ACHN (cell line): Measurements from ENCODE around the gene RBM19.

Experiments
- DNase-seq: peaks from one replicate; pipeline ENCODE4 v3.0.0-alpha.2; 2015
- in situ Hi-C: cut with HindIII; loops from 2 replicates; pipeline ENCODE4 v1.10.0; 2017; ENCODE audit warnings: low sequenced_read_pairs, low pct_ligation_motif_present, low pct_unique_long_range_greater_than_20kb

The RBM19 gene

GRCh38 chr12:113875691-113876090 lies 90.4 kb downstream of the RBM19 start:
- DNase-seq, result no peak
- in situ Hi-C loops, result no loop called here

GRCh38 chr12:113874999-113875561 lies 91.0 kb downstream of the RBM19 start:
- DNase-seq, result no peak

GRCh38 chr12:113874326-113874725 lies 91.8 kb downstream of the RBM19 start:
- in situ Hi-C loops, result no loop called here
- no peak for DNase-seq

More at GRCh38 chr12:113874999-113875561, 91.0 kb downstream of the RBM19 start:
- in situ Hi-C loops, result no loop called here

GRCh38 chr12:113873740-113874139 lies 92.4 kb downstream of the RBM19 start:
- no peak for DNase-seq
- in situ Hi-C loops, result no loop called here

GRCh38 chr12:113870890-113871289 lies 95.2 kb downstream of the RBM19 start:
- no peak for DNase-seq
- in situ Hi-C loops, result no loop called here

GRCh38 chr12:113870035-113870434 lies 96.1 kb downstream of the RBM19 start:
- DNase-seq, result no peak
- in situ Hi-C loops, result no loop called here

GRCh38 chr12:113868365-113868764 lies 97.8 kb downstream of the RBM19 start:
- in situ Hi-C loops, result no loop called here
- no peak for DNase-seq

GRCh38 chr12:113867258-113867657 lies 98.9 kb downstream of the RBM19 start:
- in situ Hi-C loops, result no loop called here
- peak; percentile 41 for DNase-seq

- DNase-seq, result no peak
- in situ Hi-C loops, result no loop called here
Measured at GRCh38 chr12:113866496-113866895, 99.6 kb downstream of the RBM19 start.

- in situ Hi-C loops, result no loop called here
- no peak for DNase-seq
Measured at GRCh38 chr12:113863455-113863845, 102.7 kb downstream of the RBM19 start.

GRCh38 chr12:113862590-113863454 lies 103.3 kb downstream of the RBM19 start:
- no peak for DNase-seq
- in situ Hi-C loops, result no loop called here

GRCh38 chr12:113861708-113862312 lies 104.3 kb downstream of the RBM19 start:
- in situ Hi-C loops, result no loop called here
- no peak for DNase-seq

- peak; percentile 86 for DNase-seq
- in situ Hi-C loops, result no loop called here
Measured at GRCh38 chr12:113860950-113861349, 105.2 kb downstream of the RBM19 start.

GRCh38 chr12:113860059-113860820 lies 105.9 kb downstream of the RBM19 start:
- in situ Hi-C loops, result no loop called here
- no peak for DNase-seq

GRCh38 chr12:113858841-113859386 lies 107.2 kb downstream of the RBM19 start:
- in situ Hi-C loops, result no loop called here

GRCh38 chr12:113857371-113857770 lies 108.8 kb downstream of the RBM19 start:
- in situ Hi-C loops, result no loop called here
- DNase-seq, result no peak

More at GRCh38 chr12:113858841-113859386, 107.2 kb downstream of the RBM19 start:
- no peak for DNase-seq

GRCh38 chr12:113855998-113856397 lies 110.1 kb downstream of the RBM19 start:
- no peak for DNase-seq
- in situ Hi-C loops, result no loop called here

GRCh38 chr12:113854385-113855142 lies 111.6 kb downstream of the RBM19 start:
- DNase-seq, result no peak
- in situ Hi-C loops, result no loop called here
